ENCODE measurements around the gene UFL1.

DNA sequence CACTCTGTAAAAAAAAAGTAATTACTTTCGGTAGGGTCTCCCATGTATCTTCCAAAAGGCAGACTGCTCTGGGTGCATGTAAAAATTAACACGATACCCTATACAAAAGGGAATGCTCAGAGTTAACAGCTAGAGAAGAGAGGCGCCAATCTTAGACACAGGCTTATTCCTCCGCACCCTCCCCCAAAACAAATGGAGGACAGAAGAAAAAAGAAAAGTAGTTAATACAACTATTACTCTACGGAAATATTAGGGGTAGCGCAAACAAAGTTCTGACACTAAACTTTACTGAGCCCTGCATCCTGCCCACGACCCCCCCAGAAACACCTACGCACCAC is 331 bp upstream of the UFL1 start:
- TF ChIP-seq, protein P1, sequence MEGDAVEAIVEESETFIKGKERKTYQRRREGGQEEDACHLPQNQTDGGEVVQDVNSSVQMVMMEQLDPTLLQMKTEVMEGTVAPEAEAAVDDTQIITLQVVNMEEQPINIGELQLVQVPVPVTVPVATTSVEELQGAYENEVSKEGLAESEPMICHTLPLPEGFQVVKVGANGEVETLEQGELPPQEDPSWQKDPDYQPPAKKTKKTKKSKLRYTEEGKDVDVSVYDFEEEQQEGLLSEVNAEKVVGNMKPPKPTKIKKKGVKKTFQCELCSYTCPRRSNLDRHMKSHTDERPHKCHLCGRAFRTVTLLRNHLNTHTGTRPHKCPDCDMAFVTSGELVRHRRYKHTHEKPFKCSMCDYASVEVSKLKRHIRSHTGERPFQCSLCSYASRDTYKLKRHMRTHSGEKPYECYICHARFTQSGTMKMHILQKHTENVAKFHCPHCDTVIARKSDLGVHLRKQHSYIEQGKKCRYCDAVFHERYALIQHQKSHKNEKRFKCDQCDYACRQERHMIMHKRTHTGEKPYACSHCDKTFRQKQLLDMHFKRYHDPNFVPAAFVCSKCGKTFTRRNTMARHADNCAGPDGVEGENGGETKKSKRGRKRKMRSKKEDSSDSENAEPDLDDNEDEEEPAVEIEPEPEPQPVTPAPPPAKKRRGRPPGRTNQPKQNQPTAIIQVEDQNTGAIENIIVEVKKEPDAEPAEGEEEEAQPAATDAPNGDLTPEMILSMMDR (IDR thresholded peaks at IDR 0.05; ENCODE audit: poor library complexity, severe bottlenecking), result no peak
- TF ChIP-seq SMC3 (conservative IDR thresholded peaks at IDR 0.05; ENCODE audit: poor library complexity), result no peak
- TF ChIP-seq RAD21 (conservative IDR thresholded peaks at IDR 0.05), result no peak
- no peak for TF ChIP-seq MXI1 (conservative IDR thresholded peaks at IDR 0.05; ENCODE audit: poor library complexity, severe bottlenecking)
- TF ChIP-seq POLR2AphosphoS5 (IDR thresholded peaks at IDR 0.05), result no peak
- no peak for TF ChIP-seq EZH2 (IDR thresholded peaks at IDR 0.05; ENCODE audit: borderline replicate concordance, insufficient read depth, low read length, poor library complexity, severe bottlenecking)
- TF ChIP-seq EP300 (conservative IDR thresholded peaks at IDR 0.05; ENCODE audit: poor library complexity, severe bottlenecking), result no peak
- TF ChIP-seq, protein P2, sequence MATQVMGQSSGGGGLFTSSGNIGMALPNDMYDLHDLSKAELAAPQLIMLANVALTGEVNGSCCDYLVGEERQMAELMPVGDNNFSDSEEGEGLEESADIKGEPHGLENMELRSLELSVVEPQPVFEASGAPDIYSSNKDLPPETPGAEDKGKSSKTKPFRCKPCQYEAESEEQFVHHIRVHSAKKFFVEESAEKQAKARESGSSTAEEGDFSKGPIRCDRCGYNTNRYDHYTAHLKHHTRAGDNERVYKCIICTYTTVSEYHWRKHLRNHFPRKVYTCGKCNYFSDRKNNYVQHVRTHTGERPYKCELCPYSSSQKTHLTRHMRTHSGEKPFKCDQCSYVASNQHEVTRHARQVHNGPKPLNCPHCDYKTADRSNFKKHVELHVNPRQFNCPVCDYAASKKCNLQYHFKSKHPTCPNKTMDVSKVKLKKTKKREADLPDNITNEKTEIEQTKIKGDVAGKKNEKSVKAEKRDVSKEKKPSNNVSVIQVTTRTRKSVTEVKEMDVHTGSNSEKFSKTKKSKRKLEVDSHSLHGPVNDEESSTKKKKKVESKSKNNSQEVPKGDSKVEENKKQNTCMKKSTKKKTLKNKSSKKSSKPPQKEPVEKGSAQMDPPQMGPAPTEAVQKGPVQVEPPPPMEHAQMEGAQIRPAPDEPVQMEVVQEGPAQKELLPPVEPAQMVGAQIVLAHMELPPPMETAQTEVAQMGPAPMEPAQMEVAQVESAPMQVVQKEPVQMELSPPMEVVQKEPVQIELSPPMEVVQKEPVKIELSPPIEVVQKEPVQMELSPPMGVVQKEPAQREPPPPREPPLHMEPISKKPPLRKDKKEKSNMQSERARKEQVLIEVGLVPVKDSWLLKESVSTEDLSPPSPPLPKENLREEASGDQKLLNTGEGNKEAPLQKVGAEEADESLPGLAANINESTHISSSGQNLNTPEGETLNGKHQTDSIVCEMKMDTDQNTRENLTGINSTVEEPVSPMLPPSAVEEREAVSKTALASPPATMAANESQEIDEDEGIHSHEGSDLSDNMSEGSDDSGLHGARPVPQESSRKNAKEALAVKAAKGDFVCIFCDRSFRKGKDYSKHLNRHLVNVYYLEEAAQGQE (IDR thresholded peaks at IDR 0.05; ENCODE audit: borderline replicate concordance), result no peak
- TF ChIP-seq TAF1 (IDR thresholded peaks at IDR 0.05; ENCODE audit: low read depth), result no peak
